Measurements from ENCODE around the gene FOXN3.

The FOXN3 gene

DNA sequence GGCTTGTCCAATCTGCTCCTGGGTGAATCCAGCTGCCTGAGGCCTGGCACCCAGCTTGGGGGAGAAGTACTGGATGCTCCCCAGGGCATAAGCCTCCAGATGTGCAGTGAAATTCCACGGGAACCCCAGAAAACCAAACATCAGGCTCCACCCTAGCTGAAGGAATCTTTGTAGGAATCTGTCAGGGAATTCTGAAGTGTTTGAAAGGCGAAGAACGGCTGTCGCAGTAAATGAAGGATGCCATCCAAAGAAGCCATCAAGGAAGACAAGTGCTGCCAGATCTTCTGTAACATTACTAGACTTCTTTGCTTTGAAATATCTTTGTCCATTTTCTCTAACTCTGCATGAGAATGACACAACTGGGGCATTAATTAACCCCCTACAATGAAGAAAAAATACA, 219.4 kb downstream of the FOXN3 start:
- DNase-seq (ENCODE audit: low read depth): no peak

GRCh38 chr14:89196545-89196944, 220.5 kb downstream of the FOXN3 start:
- DNase-seq (ENCODE audit: low read depth): no peak

GRCh38 chr14:89194376-89194775, 222.7 kb downstream of the FOXN3 start:
- no peak for DNase-seq (ENCODE audit: low read depth)

DNA sequence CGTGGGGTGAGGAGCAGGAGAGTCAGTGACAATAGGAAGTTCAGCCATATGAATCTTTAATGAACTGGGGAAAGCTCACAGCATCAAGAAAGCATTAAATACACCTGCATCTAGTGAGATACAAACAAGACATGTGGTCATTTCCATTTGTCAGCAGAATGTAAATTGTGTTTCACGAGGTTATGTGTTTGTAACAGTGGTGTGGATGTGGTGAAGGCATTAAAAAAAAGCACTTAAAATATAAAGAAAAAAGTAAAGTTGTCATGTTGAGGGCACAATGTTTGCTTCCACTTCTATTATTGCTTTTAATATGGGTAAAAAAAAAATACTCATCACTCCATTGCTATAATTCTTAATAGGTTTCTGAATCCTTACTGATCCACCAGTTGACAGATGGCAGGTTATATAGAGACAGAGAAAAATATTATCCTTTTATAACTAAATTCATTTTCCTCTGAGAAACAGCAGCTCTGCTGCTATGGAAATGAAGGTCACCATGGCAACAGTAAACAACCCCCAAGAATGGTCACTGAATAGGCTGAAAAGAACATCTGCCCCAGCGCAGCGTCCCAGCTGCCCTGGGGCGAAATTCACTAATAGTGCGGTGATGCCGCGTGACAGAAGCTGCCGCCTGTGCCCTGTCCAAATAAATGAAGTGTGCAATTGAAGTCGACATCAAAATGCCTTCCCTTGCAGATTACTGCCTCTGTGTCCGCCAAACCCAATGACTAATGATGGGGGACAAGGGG, 226.1 kb downstream of the FOXN3 start:
- no peak for DNase-seq (ENCODE audit: low read depth)

DNA sequence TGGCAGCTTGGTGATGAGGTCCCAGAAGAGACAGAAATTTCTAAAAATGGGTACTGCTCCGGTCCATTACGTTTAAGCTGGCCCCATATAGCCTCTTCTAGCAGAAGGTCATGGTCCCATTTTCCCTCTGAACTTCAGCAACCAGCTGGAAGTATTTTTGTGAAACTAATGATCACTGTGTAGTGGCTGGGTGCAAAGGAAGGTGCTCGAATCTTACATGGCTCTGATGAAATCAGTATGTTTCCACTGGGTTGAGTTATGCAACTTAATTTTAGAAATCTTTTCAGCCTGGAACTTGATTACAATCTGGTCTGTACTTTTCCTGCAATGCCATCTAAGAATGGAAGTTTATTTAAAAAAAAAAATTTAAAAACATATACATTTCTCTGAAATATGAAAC, 228.5 kb downstream of the FOXN3 start:
- DNase-seq (ENCODE audit: low read depth): no peak

- DNase-seq (ENCODE audit: low read depth): no peak
Observed at GRCh38 chr14:89187501-89187900, 229.5 kb downstream of the FOXN3 start.

DNA sequence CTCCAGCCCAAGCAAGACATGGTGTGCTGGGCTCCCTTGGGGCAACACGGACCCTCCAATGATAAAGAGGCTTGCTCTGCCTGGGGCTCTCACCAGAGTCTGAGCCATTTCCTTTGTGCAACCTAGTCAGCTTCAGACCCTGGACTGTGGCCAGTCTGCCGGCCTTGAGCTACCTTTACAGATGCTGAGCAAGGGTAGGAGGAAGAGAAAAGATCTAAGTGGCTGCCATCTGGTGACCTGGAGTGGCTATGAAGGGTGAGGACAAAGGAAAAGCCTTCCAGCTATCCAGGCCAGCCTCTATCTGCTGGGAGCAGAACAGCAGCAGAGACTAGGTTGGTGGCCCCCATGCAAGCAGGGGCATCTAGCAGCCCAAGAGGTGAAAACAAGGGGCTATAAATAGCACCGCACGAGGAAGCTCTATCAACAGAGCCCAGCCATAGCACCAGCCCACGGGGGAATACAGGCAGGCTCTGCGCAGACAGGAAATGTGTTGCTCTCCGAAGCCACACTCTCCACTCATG, 230.1 kb downstream of the FOXN3 start:
- DNase-seq (ENCODE audit: low read depth): no peak

GRCh38 chr14:89185919-89186855, 230.8 kb downstream of the FOXN3 start:
- DNase-seq (ENCODE audit: low read depth): no peak

GRCh38 chr14:89184952-89185351, 232.1 kb downstream of the FOXN3 start:
- no peak for DNase-seq (ENCODE audit: low read depth)

GRCh38 chr14:89182326-89182725, 234.7 kb downstream of the FOXN3 start:
- DNase-seq (ENCODE audit: low read depth): no peak

- DNase-seq (ENCODE audit: low read depth): no peak
Observed at GRCh38 chr14:89180546-89180945, 236.5 kb downstream of the FOXN3 start.

GRCh38 chr14:89179891-89180404, 237.1 kb downstream of the FOXN3 start:
- DNase-seq (ENCODE audit: low read depth): no peak

DNA sequence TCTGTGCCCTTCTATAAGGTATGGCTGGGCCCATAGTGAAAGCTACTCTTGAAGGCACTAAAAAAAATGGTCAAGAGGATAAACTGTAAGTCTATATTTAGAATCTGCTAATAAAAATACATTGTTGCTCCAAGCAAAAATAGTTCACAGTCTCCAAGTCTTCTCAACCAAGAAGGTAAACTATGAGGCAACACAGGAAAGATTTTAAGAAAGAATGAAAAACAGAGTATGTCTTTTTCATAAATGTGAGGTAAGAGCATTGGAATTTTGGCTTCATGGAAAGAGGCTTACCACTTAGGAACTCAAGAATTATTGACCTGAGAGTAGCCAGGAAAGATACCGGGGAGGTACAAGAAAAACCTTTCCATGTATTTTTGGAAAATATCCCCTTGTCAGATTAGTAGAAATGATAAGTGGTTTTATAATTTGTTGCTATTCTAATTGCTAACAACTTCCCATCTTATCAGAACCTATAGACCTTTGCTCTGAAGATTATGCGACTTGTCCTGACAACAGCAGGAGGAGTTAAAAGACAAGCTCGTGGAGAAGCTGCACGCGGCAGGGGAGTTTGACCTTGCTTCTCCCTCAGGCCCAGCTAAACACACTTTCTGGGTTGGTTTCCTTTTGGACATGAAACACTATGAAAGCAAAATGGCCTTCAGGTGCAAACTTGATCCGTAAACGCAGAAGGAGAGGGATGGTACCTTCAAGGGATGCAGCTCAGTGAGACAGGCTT, 238.1 kb downstream of the FOXN3 start:
- no peak for DNase-seq (ENCODE audit: low read depth)

DNA sequence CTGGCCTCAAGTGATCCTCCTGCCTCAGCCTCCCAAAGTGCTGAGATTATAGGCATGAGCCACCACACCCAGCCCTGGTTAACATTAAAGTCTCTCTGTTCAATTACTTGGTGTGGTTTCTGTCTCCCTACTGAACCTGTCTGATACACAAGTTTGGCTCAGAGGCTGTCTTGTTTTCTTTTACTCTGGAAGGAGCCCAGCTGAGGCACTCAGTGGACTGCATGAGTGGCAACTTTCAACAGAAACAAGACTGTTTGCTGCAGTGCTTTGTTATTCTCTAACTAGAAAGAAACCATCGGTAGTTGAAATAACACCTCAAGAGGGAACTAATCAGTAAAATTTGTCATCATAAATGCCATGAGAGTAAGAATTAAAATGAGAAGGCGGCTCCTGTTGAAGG, 238.7 kb downstream of the FOXN3 start:
- no peak for DNase-seq (ENCODE audit: low read depth)

DNA sequence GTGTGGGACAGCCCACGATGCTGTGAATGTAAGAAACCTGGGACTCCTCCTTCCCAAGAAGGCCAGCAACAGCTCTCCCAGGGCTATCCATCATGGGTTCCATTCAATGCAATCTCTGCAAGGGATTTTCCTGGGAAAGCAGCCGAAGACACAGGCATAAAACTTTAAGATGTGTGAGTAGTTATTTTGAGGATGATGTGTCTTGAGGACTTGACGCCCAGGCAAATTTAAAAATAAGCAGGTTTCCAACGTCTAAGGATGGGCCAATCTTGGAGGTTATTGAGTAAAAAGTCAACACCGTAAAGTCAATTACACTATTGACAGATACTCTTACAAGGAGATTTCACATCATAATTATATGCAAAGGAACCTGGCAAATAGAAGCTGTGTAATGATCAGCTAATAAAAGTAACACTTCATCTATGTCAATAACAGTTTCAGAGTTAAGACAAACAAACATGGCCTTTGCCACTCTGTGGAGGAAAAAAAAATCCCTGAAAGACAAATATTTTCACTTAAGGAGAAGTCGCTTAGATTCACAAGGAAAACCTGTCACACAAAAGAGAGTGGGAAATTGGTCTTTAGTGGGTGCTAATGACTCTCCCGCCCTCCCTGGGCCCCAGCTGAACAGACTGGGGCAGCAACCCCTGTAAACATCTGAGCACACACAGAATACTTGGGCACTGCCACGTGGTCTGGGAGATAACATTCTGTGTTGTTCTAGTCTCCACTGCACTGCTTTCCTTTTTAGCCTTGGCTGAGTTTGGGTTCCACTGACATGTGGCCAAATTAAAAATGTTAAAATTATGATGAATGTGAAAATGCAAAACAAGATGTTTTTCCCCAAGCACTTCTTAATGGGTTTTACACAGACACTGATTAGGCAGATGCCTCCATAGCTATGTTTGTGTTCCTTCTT, 240.9 kb downstream of the FOXN3 start:
- DNase-seq (ENCODE audit: low read depth): no peak

GRCh38 chr14:89171628-89172027, 245.4 kb downstream of the FOXN3 start:
- no peak for DNase-seq (ENCODE audit: low read depth)

GRCh38 chr14:89171168-89171567, 245.9 kb downstream of the FOXN3 start:
- no peak for DNase-seq (ENCODE audit: low read depth)

- DNase-seq (ENCODE audit: low read depth): no peak
Observed at GRCh38 chr14:89167705-89168104, 249.3 kb downstream of the FOXN3 start.

- DNase-seq (ENCODE audit: low read depth): no peak
Observed at GRCh38 chr14:89166633-89167032, 250.4 kb downstream of the FOXN3 start.

GRCh38 chr14:89165189-89166181, 251.5 kb downstream of the FOXN3 start:
- DNase-seq (ENCODE audit: low read depth): no peak
